HCT116 (cell line): Measurements from ENCODE around the gene FBXL7. TPM values are rescaled to one million over a fixed set of nuclear protein-coding genes. Genes with fewer than 3 reads are reported as not detected.

Source experiments
- ATAC-seq: fragments of 200-7000 bp; cut with Tn5 transposase; 2 replicates; pipeline ENCODE4 v1.9.1; 2020; ENCODE audit warnings: mild to moderate bottlenecking, moderate library complexity
- Bru-seq: library from RNA; stranded (reverse); fragments of 400-500 nt; gene quantifications from one replicate; lab custom pipeline; 2021; lab: Mats Ljungman, UMichigan
- BruChase-seq, 2 experiments: library from RNA; stranded (reverse); fragments of 400-500 nt; gene quantifications; one replicate each; lab custom pipeline; 2021; lab: Mats Ljungman, UMichigan
- BruUV-seq: library from RNA; stranded (reverse); fragments of 400-500 nt; replicated peaks from 2 replicates; lab custom pipeline; 2021; lab: Mats Ljungman, UMichigan
- CTCF ChIA-PET: fragments of 300-600 bp; sonication (Branson Sonifier 250); formaldehyde crosslinking; loops from one replicate; lab custom pipeline; 2021; ENCODE audit warnings: antibody characterized with exemption; lab: Charles Lee
- POLR2A ChIA-PET: fragments of 300-600, 350-600 bp; sonication (Branson Sonifier 250); formaldehyde crosslinking; loops from one replicate; lab custom pipeline; 2021; ENCODE audit warnings: antibody characterized with exemption; lab: Charles Lee
- RAD21 ChIA-PET, 2 experiments: fragments of 300-600 bp; sonication (Branson Sonifier 250); formaldehyde crosslinking; loops; one replicate each; lab custom pipeline; 2023; ENCODE audit warnings: low total read pairs in 2 of 2; ENCODE audit not compliant: uncharacterized antibody in 2 of 2, unreplicated experiment in 2 of 2, low non-redundant PET in 1 of 2; lab: Charles Lee
- DNase-seq: peaks from one replicate; pipeline ENCODE4 v3.0.0-alpha.2; 2010; ENCODE audit warnings: low read depth, low spot score
- H2AFZ ChIP-seq: fragments of 200-600 bp; shearing (Covaris generic), sonication (generic); 2 replicates; pipeline ENCODE4 v1.6.1; 2017; ENCODE audit warnings: low read depth, mixed run types, mixed read lengths, antibody characterized with exemption, low read length; ENCODE audit not compliant: poor library complexity, severe bottlenecking
- H3K27ac ChIP-seq: 2 replicates; pipeline ENCODE4 v1.5.1; 2012; ENCODE audit warnings: low read depth, low read length
- H3K27me3 ChIP-seq: fragments of 200-600 bp; sonication (generic); 2 replicates; pipeline ENCODE4 v1.6.1; 2016; ENCODE audit warnings: mixed run types, low read length, mixed read lengths; ENCODE audit not compliant: insufficient read depth
- H3K36me3 ChIP-seq, 2 experiments: fragments of 200-500 bp in 1 of 2; fragments of 200-600 bp in 1 of 2; sonication (Bioruptor generic) in 1 of 2; sonication (generic) in 1 of 2; 2 replicates each; pipeline versions ENCODE4 v1.5.1 to v1.6.1; 2014 to 2016; ENCODE audit warnings: low read length in 2 of 2, inconsistent platforms in 1 of 2, mixed read lengths in 1 of 2, mixed run types in 1 of 2; ENCODE audit not compliant: insufficient read depth in 2 of 2, control insufficient read depth in 1 of 2
- H3K4me1 ChIP-seq, 2 experiments: fragments of 200-600 bp in 1 of 2; sonication (generic) in 1 of 2; 2 replicates each; pipeline versions ENCODE4 v1.5.1 to v1.6.1; 2012 to 2017; ENCODE audit warnings: low read length in 2 of 2, inconsistent platforms in 1 of 2, mild to moderate bottlenecking in 1 of 2, mixed read lengths in 1 of 2, mixed run types in 1 of 2, moderate library complexity in 1 of 2; ENCODE audit not compliant: insufficient read depth in 2 of 2, control insufficient read depth in 1 of 2
- H3K4me2 ChIP-seq: fragments of 200-600 bp; sonication (generic); 2 replicates; pipeline ENCODE4 v1.6.1; 2017; ENCODE audit warnings: mixed run types, low read length, mixed read lengths
- H3K4me3 ChIP-seq, 2 experiments: fragments of 200-600 bp in 1 of 2; sonication (generic) in 1 of 2; replicated peaks in 1 of 2; 2 replicates each; pipeline ENCODE4 v1.5.1; 2011 to 2016; ENCODE audit warnings: low read length in 2 of 2, control low read depth in 1 of 2, low read depth in 1 of 2, mild to moderate bottlenecking in 1 of 2, mixed read lengths in 1 of 2, mixed run types in 1 of 2
- H3K79me2 ChIP-seq: fragments of 200-600 bp; sonication (generic); 2 replicates; pipeline ENCODE4 v1.6.1; 2017; ENCODE audit warnings: mild to moderate bottlenecking, mixed run types, low read length, moderate library complexity, mixed read lengths; ENCODE audit not compliant: insufficient read depth
- H3K9ac ChIP-seq: fragments of 200-600 bp; sonication (generic); 2 replicates; pipeline ENCODE4 v1.6.1; 2016; ENCODE audit warnings: low read length, mixed read lengths
- H3K9me2 ChIP-seq: fragments of 200-600 bp; sonication (generic), shearing (Covaris generic); 2 replicates; pipeline ENCODE4 v1.6.1; 2017; ENCODE audit warnings: mixed run types, mild to moderate bottlenecking, moderate library complexity; ENCODE audit not compliant: insufficient read depth
- H3K9me3 ChIP-seq, 2 experiments: fragments of 200-500 bp in 1 of 2; fragments of 200-600 bp in 1 of 2; sonication (Bioruptor generic) in 1 of 2; sonication (generic) in 1 of 2; 2 replicates each; pipeline ENCODE4 v1.6.1; 2014 to 2017; ENCODE audit warnings: low read length in 2 of 2, mixed read lengths in 2 of 2, inconsistent platforms in 1 of 2, low read depth in 1 of 2, mild to moderate bottlenecking in 1 of 2, mixed run types in 1 of 2, moderate library complexity in 1 of 2; ENCODE audit not compliant: control insufficient read depth in 1 of 2, insufficient read depth in 1 of 2
- H4K20me1 ChIP-seq: fragments of 200-600 bp; sonication (generic), shearing (Covaris generic); 2 replicates; pipeline ENCODE4 v1.6.1; 2017; ENCODE audit warnings: mixed run types, mild to moderate bottlenecking, moderate library complexity; ENCODE audit not compliant: insufficient read depth
- CEBPB ChIP-seq: IDR thresholded peaks from 2 replicates; pipeline ENCODE4 v1.6.1; 2012; ENCODE audit warnings: low read depth
- JUND ChIP-seq: IDR thresholded peaks from 2 replicates; pipeline ENCODE4 v1.6.1; 2012
- RAD21 ChIP-seq: IDR thresholded peaks from 2 replicates; pipeline ENCODE4 v1.6.1; 2012; ENCODE audit warnings: low read depth, mild to moderate bottlenecking
- REST ChIP-seq: IDR thresholded peaks from 2 replicates; pipeline ENCODE4 v1.6.1; 2012; ENCODE audit warnings: low read depth
- TCF7L2 ChIP-seq: IDR thresholded peaks from 2 replicates; pipeline ENCODE4 v1.7.0; 2011; ENCODE audit warnings: borderline replicate concordance, inconsistent platforms; ENCODE audit not compliant: insufficient read depth, insufficient read length; ENCODE audit errors: extremely low read depth
- ZFX ChIP-seq: fragments of 450-650 bp; IDR thresholded peaks from 2 replicates; pipeline ENCODE4 v1.6.1; 2017
- ZNF274 ChIP-seq: fragments of 200-500 bp; sonication (Bioruptor generic); IDR thresholded peaks from 2 replicates; pipeline ENCODE4 v1.6.1; 2014; ENCODE audit warnings: mild to moderate bottlenecking, low read depth, low read length, inconsistent platforms
- intact Hi-C: fragments of 100-400 bp; cut with micrococcal nuclease; formaldehyde crosslinking; loops from 2 replicates; pipeline ENCODE4 v1.10.0; 2022
- long read RNA-seq: library from polyadenylated mRNA; unstranded; transcript quantifications from one replicate; pipeline ENCODE4 v2.0.0, GENCODE V29; 2021; ENCODE audit not compliant: unreplicated experiment
- polyA plus RNA-seq: library from polyadenylated mRNA; unstranded; fragments of >200 nt; gene quantifications from 2 replicates; pipeline ENCODE4 v1.2.1, GENCODE V29; 2012; ENCODE audit warnings: missing spikeins
- total RNA-seq: library from RNA; stranded (reverse); gene quantifications from one replicate; pipeline ENCODE4 v1.2.1, GENCODE V29; 2021; ENCODE audit not compliant: unreplicated experiment
- TF ChIP-seq, protein P1 (sequence below): IDR thresholded peaks from 2 replicates; pipeline ENCODE4 v1.6.1; 2012

Gene FBXL7
- total RNA-seq (0.05 TPM), Bru-seq, nascent RNA (percentile 2 among the genes with signal in this experiment), BruChase-seq, experiment 1, labeled RNA remaining after a 6-hour chase (percentile 1 among the genes with signal in this experiment), BruChase-seq, experiment 2, labeled RNA remaining after a 2-hour chase (percentile 3 among the genes with signal in this experiment)
- not detected in 2 replicates for polyA plus RNA-seq
- long read RNA-seq: 0 reads

DNA sequence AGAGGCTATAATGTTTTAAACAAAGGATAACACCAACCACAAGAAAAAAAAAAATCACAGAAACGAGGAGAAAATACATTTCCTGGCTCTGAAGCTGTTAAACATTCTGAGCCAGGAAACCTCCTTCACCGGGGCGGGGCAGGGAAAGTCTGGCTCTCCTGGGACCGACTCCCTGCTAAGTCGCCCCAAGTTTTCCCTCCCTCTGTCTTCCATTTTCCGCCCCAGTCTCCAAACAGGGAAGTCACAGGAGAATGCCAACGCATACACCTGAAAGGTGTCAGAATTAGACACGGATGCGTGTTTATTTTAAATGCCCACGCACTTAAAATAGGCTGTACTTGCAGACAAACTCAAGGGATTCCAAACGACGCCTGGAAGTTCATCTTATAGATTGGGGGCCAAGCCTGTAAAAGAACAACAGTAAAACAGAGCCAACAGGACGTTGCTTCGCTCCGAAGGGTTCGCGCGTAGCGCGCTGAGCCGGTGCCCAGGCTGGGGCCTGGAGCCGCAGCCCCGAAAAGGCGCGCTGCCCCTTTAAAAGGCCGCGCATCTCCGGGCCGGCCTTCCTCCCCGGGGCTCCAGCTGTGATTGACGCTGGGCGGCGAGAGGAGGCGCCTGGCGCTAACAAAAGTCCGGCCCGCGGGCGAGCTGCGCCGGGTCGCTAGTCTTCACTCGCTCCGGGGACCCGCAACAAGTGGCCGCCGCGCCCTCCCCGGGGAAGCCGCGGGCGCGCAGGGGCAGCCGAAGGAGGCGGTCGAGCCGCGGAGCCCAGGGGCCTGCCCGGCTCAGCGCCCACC is at the start of gene FBXL7:
FBXL7 (plus strand) TSS at position 653 of the 797 bp plus-strand sequence.
- H3K4me1 ChIP-seq: no peaks in the 10 kb centered on the region
- H3K4me2 ChIP-seq: no peak within 1 kb of the TSS
- no peak within 1 kb of the TSS for H3K27ac ChIP-seq
- ChIA-PET CTCF (no interaction called here), RAD21 (no interaction called here), POLR2A (no interaction called here)
- no peak within 1 kb of the TSS for H3K9ac ChIP-seq
- no peaks in the 10 kb centered on the region for H4K20me1 ChIP-seq
- no peaks in the 10 kb centered on the region for H3K36me3 ChIP-seq
- no peak within 1 kb of the TSS for H2AFZ ChIP-seq
- no peaks in the 10 kb centered on the region for H3K9me2 ChIP-seq
- H3K4me3 ChIP-seq: no peak within 1 kb of the TSS
- no TSS peak for BruUV-seq
- H3K79me2 ChIP-seq: no peaks in the 10 kb centered on the region
- no peak for DNase-seq
- H3K27me3 ChIP-seq: no peaks in the 10 kb centered on the region
- H3K9me3 ChIP-seq: peaks cover 4 to 6% of the 10 kb centered on the region in 2 experiments; a peak in 2 of 4 replicates
- intact Hi-C loops: no loop called here
- TF ChIP-seq TCF7L2: no peak
- TF ChIP-seq ZNF274: no peak
- no peak for TF ChIP-seq REST
- no peak for TF ChIP-seq JUND
- no peak for TF ChIP-seq RAD21
- TF ChIP-seq, protein P1, sequence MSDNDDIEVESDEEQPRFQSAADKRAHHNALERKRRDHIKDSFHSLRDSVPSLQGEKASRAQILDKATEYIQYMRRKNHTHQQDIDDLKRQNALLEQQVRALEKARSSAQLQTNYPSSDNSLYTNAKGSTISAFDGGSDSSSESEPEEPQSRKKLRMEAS: no peak
- TF ChIP-seq ZFX: no peak
- TF ChIP-seq CEBPB: no peak
- ATAC-seq: no peak
